ENCODE measurements around the gene TWIST2. TPM values are rescaled to one million over a fixed set of nuclear protein-coding genes. Genes with fewer than 3 reads are reported as not detected.

Gene TWIST2
- total RNA-seq, 2 donors from 2014 or later: 41.4 to 62.1 TPM

DNA sequence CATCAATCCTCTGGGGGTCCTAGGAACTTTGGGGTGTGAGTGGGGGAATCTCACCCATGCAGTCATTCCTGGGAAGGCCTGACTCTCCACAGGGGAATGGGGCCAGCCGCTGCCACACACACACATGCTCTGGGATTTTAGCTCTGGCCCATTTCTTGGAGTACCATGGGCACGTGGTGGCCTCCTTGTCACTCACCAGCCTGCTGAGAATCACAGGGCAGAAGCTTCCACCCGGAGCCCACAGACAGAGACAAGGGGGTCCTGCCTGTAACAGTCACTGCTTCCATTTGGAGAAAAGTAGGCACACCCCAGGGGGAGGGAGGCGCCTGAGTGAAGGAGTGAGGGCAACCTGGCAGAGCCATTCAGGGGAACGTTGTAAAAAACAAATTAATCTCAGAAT is 48.8 kb downstream of the TWIST2 start:
- no peak for DNase-seq (ENCODE audit: low spot score)
- H3K27ac ChIP-seq: peak overlapping the region; percentile 66 to 71
- peaks cover 6 to 24% of the 10 kb centered on the region in 2 donors for H3K4me1 ChIP-seq (ENCODE audit: control insufficient read depth in 1 of 2, low read depth in 2 of 2)

DNA sequence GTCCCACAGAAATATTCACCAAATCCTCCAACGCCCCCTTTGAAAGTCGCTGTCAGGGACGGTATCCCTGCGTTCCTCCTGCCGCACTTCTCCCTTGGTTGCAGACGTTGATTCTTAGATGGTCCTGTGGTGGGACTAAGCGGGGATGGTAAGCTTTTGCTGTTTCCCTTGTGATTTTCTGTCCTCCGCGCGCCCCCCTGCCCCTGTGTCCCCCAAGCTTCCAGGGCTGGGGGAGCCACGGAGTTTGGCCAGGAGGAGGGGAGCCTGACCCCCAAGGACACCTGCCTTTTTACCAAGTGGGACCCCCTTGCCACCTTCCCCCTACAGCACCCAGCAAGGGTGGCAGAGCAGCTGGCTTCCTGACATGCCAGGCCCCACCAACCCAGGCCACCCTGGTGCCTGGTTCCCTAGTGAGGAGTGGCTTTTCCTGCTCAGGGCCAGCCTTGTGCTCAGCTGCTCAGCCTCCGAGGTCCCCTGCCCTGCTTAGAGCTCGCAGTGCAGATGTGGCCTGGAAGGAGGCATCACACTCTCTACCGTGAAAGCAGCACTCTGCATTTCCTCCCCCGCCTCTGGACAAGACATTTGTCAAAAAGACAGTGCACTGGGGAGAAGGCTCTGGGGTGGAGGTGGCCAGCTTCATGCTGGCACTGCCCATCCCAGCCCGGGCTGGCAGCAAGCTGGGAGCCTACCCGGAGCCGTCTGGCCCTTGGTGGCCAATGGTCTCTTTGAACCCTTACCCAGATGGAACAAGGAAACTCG is 49.4 kb downstream of the TWIST2 start:
- Histone ChIP-seq H3K36me3 (no peaks in the 10 kb centered on the region), H3K4me1 (ENCODE audit: control insufficient read depth in 1 of 2, low read depth in 2 of 2) (peaks cover 6 to 24% of the 10 kb centered on the region in 2 donors), H3K27ac (no peak overlapping the region), H3K27me3 (replicated peaks; ENCODE audit: insufficient read depth) (no peaks in the 10 kb centered on the region), H3K9me3 (no peaks in the 10 kb centered on the region), H3K4me3 (no peak overlapping the region)
- no peak for ATAC-seq (ENCODE audit: insufficient number of reproducible peaks, low FRiP score, low read depth)
- DNase-seq (ENCODE audit: low spot score): no peak
- TF ChIP-seq, protein P1, sequence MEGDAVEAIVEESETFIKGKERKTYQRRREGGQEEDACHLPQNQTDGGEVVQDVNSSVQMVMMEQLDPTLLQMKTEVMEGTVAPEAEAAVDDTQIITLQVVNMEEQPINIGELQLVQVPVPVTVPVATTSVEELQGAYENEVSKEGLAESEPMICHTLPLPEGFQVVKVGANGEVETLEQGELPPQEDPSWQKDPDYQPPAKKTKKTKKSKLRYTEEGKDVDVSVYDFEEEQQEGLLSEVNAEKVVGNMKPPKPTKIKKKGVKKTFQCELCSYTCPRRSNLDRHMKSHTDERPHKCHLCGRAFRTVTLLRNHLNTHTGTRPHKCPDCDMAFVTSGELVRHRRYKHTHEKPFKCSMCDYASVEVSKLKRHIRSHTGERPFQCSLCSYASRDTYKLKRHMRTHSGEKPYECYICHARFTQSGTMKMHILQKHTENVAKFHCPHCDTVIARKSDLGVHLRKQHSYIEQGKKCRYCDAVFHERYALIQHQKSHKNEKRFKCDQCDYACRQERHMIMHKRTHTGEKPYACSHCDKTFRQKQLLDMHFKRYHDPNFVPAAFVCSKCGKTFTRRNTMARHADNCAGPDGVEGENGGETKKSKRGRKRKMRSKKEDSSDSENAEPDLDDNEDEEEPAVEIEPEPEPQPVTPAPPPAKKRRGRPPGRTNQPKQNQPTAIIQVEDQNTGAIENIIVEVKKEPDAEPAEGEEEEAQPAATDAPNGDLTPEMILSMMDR (IDR thresholded peaks at IDR 0.05): no peak

More for the DNA sequence above, 48.8 kb downstream of the TWIST2 start:
- Histone ChIP-seq H3K27me3 (replicated peaks; ENCODE audit: insufficient read depth) (no peaks in the 10 kb centered on the region), H3K36me3 (no peaks in the 10 kb centered on the region), H3K9me3 (no peaks in the 10 kb centered on the region), H3K4me3 (no peak overlapping the region)
- TF ChIP-seq, protein P1 (IDR thresholded peaks at IDR 0.05): no peak
- no peak for ATAC-seq (ENCODE audit: insufficient number of reproducible peaks, low FRiP score, low read depth)

DNA sequence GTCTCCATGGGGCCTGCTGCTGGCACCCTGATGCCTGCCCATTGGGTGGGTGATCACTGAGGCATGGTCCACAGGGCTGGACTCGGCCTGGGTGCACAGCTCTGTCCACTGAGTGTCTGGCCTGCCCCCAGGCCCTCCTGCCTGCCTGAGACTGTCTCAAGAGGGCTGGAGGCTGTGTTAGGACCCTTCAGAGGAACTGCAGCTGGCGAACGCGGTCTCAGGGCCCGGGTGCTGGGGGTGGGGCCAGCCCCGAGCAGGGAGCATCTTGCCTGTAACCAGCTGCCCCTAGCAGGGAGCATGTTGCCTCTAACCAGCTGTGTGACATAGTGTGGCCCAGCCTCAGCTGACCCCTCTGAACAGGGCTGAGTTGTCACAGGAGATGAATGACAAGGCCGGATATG is 50.0 kb downstream of the TWIST2 start:
- TF ChIP-seq, protein P1 (IDR thresholded peaks at IDR 0.05): no peak
- DNase-seq (ENCODE audit: low spot score) (no peak), ATAC-seq (ENCODE audit: insufficient number of reproducible peaks, low FRiP score, low read depth) (no peak)
- H3K36me3 ChIP-seq: no peaks in the 10 kb centered on the region
- H3K4me3 ChIP-seq: no peak overlapping the region
- H3K27ac ChIP-seq: no peak overlapping the region
- peaks cover 6 to 24% of the 10 kb centered on the region in 2 donors for H3K4me1 ChIP-seq (ENCODE audit: control insufficient read depth in 1 of 2, low read depth in 2 of 2)
- H3K27me3 ChIP-seq (replicated peaks; ENCODE audit: insufficient read depth): no peaks in the 10 kb centered on the region
- H3K9me3 ChIP-seq: no peaks in the 10 kb centered on the region

DNA sequence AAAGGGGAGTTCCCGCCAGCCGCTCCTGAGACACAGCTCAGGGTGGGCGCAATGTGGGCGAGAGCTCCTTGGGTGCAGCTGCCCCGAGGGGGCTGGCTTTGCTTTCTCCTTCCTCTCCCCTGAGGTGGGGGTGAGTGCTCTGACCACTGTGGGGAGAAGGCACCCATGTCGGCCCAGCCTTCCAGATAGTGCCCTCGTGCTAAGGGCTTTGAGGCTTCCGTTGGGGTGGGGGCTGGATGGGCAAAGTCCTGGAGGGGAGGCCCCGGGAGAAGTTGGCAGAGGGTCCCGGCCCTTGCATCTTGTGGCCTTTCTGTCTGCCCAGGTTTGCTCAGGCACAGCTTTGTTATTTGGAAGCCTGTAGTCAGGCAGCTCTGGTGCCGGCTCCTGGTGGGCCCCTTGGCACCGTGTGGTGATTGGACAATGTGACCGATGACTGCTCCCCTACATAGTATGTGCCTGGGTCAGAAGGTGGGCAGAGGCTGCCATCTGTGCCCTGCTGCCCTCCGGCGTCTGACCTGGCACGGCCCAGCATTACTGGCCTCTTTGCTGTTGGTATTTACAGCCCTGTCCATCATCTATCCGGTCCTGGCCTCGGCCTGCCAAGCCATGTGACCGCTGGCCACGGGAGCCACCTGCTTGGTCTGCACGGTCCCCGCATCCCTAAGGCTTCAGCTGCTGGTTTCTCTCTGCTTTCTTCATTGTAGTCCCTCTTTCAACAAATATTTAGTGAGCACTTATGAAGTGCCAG is 50.8 kb downstream of the TWIST2 start:
- Histone ChIP-seq H3K36me3 (no peaks in the 10 kb centered on the region), H3K4me3 (no peak overlapping the region), H3K9me3 (no peaks in the 10 kb centered on the region), H3K27ac (no peak overlapping the region), H3K4me1 (ENCODE audit: control insufficient read depth in 1 of 2, low read depth in 2 of 2) (peaks cover 6 to 24% of the 10 kb centered on the region in 2 donors), H3K27me3 (replicated peaks; ENCODE audit: insufficient read depth) (no peaks in the 10 kb centered on the region)
- no peak for DNase-seq (ENCODE audit: low spot score)
- TF ChIP-seq, protein P1 (IDR thresholded peaks at IDR 0.05): no peak
- ATAC-seq (ENCODE audit: insufficient number of reproducible peaks, low FRiP score, low read depth): no peak

DNA sequence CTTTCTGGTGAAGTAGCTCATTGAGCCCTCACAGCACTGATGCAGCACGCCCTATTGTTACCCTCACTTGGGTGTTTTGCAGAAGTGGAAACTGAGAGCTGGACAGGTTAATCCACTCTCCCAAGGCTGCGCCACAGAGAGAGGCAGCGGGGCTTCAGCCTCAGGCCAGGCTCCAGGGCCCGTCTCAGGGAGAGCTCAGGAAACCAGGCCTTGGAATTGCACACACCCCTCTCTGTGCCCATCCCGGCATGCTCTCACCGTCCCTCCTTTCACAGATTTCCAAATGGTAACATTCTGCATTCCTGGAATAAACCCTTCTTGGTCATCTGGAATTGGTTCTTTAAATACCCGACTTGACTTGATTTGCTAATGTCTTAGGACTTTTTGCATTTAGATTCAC is 51.5 kb downstream of the TWIST2 start:
- Histone ChIP-seq H3K9me3 (no peaks in the 10 kb centered on the region), H3K4me3 (no peak overlapping the region), H3K27me3 (replicated peaks; ENCODE audit: insufficient read depth) (no peaks in the 10 kb centered on the region), H3K4me1 (ENCODE audit: control insufficient read depth in 1 of 2, low read depth in 2 of 2) (peaks cover 6 to 22% of the 10 kb centered on the region in 2 donors), H3K27ac (no peak overlapping the region), H3K36me3 (no peaks in the 10 kb centered on the region)
- DNase-seq (ENCODE audit: low spot score): no peak
- ATAC-seq (ENCODE audit: insufficient number of reproducible peaks, low FRiP score, low read depth): no peak
- TF ChIP-seq, protein P1 (IDR thresholded peaks at IDR 0.05): no peak

Data from thoracic aorta (tissue), 2 donors.